Measurements from ENCODE around the gene KLHL2.

GRCh38 chr4:165361810-165362209, 154.4 kb downstream of the KLHL2 start:
- TF ChIP-seq SIN3A (IDR thresholded peaks at IDR 0.05; ENCODE audit: borderline replicate concordance in 2 of 2, control insufficient read depth in 1 of 2, low read depth in 2 of 2, low read length in 2 of 2) (no peak), CC2D1A (IDR thresholded peaks at IDR 0.05) (no peak), HNRNPK (IDR thresholded peaks at IDR 0.05; ENCODE audit: low read depth, low read length, poor library complexity, severe bottlenecking) (no peak), ZNF146 (CRISPR knock-in tag; IDR thresholded peaks at IDR 0.05; ENCODE audit: unreplicated experiment) (no peak), HDGF (IDR thresholded peaks at IDR 0.05) (no peak), ZBTB2 (IDR thresholded peaks at IDR 0.05) (no peak), ETS1 (conservative IDR thresholded peaks at IDR 0.05; ENCODE audit: control insufficient read depth, low read depth, low read length) (no peak), ATF2 (CRISPR knock-in tag; IDR thresholded peaks at IDR 0.05) (no peak), CTCF (IDR thresholded peaks at IDR 0.05 in 2 of 3, conservative IDR thresholded peaks at IDR 0.05 in 1 of 3; ENCODE audit: insufficient read depth in 2 of 3, low read depth in 1 of 3, low read length in 3 of 3) (no peak), BACH1 (tag; IDR thresholded peaks at IDR 0.05) (no peak)
